Tibial nerve (tissue), 4 donors: Measurements from ENCODE around the gene SETD7.

ENCODE experiments used
- CTCF ChIP-seq, 5 experiments: fragments of 200-600 bp in 3 of 5; fragments of 450-650 bp in 2 of 5; sonication (generic) in 3 of 5; IDR thresholded peaks; one replicate each; pipeline ENCODE4 v1.5.1; 2016 to 2019; ENCODE audit warnings: antibody characterized with exemption in 5 of 5, mild to moderate bottlenecking in 3 of 5, moderate library complexity in 2 of 5
- EP300 ChIP-seq, 2 donors: sonication (generic); formaldehyde crosslinking; IDR thresholded peaks; one replicate each; pipeline ENCODE4 v1.6.1; 2017; ENCODE audit warnings: antibody characterized with exemption in 2 of 2, mild to moderate bottlenecking in 1 of 2
- POLR2A ChIP-seq, 2 donors: fragments of 450-650 bp; IDR thresholded peaks; one replicate each; pipeline ENCODE4 v1.6.1; 2017; ENCODE audit warnings: antibody characterized with exemption in 2 of 2, mild to moderate bottlenecking in 2 of 2, moderate library complexity in 2 of 2

DNA sequence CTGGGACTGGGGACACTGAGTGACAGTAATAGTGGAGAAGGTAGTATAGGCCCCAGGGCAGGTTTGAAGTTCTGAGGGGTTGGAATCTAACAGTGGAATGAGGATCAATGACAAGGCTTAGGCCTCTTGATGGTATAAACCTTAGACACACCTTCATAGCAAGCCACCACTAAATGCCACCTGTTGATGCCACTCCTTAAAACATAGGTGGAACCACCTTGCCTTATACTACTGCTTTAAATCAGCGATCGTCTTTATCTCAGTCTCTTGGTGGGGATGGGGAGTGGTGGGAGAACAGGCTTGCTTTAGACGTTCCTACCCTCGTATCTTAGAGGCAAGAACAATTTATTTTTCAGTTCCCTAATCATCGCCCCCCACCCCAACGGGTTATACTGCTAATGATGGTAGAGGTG is 100.9 kb downstream of the SETD7 start:
- no peak for TF ChIP-seq POLR2A (IDR thresholded peaks at IDR 0.05)
- no peak for TF ChIP-seq CTCF (IDR thresholded peaks at IDR 0.05)
- TF ChIP-seq EP300 (IDR thresholded peaks at IDR 0.05): no peak
